Stimulated activated naive CD8-positive, alpha-beta T cell treated with anti-CD3 and anti-CD28 coated beads, Interleukin-15, Interleukin-2, amounts not matched to agents 100 U/mL and 50 U/mL, for 24 hours (primary cell): ENCODE measurements around the gene TECPR2.
"Not testable (repeated sequence)": the region's sequence is repeated elsewhere in the genome, so short reads cannot be mapped to it uniquely, and the experiment has no call there.

Source experiments
- ATAC-seq: fragments of 150-1000 bp; cut with Tn5 transposase; one replicate; pipeline ENCODE4 v1.10.0; 2021
- DNase-seq: peaks from one replicate; pipeline ENCODE4 v3.0.0; 2021

Gene TECPR2

GRCh38 chr14:102330806-102331205 is 31.9 kb upstream of the TECPR2 start:
- no peak for ATAC-seq
- DNase-seq, result no peak

- no peak for ATAC-seq
- DNase-seq, result no peak
Measured at GRCh38 chr14:102333390-102333789, 29.4 kb upstream of the TECPR2 start.

GRCh38 chr14:102333795-102334705 is 28.7 kb upstream of the TECPR2 start:
- ATAC-seq, result no peak
- no peak for DNase-seq

GRCh38 chr14:102335163-102335562 is 27.6 kb upstream of the TECPR2 start:
- no peak for DNase-seq
- no peak for ATAC-seq

- no peak for DNase-seq
- ATAC-seq, result no peak
Measured at GRCh38 chr14:102338724-102339123, 24.0 kb upstream of the TECPR2 start.

GRCh38 chr14:102341566-102341965 is 21.2 kb upstream of the TECPR2 start:
- ATAC-seq (no peak), DNase-seq (no peak)

GRCh38 chr14:102342238-102342637 is 20.5 kb upstream of the TECPR2 start:
- DNase-seq (no peak), ATAC-seq (no peak)

- ATAC-seq, result no peak
- DNase-seq, result no peak
Measured at GRCh38 chr14:102344084-102344483, 18.7 kb upstream of the TECPR2 start.

- DNase-seq (no peak), ATAC-seq (no peak)
Measured at GRCh38 chr14:102344485-102344884, 18.3 kb upstream of the TECPR2 start.

- ATAC-seq, result no peak
- no peak for DNase-seq
Measured at GRCh38 chr14:102345232-102345631, 17.5 kb upstream of the TECPR2 start.

- ATAC-seq (no peak), DNase-seq (no peak)
Measured at GRCh38 chr14:102346645-102347044, 16.1 kb upstream of the TECPR2 start.

- no peak for ATAC-seq
- DNase-seq, result no peak
Measured at GRCh38 chr14:102348376-102348775, 14.4 kb upstream of the TECPR2 start.

- no peak for DNase-seq
Measured at GRCh38 chr14:102351023-102351422, 11.7 kb upstream of the TECPR2 start.

GRCh38 chr14:102351593-102351992 is 11.1 kb upstream of the TECPR2 start:
- ATAC-seq, DNase-seq: not testable (repeated sequence)

More at GRCh38 chr14:102351023-102351422, 11.7 kb upstream of the TECPR2 start:
- ATAC-seq, result no peak

GRCh38 chr14:102352213-102352612 is 10.5 kb upstream of the TECPR2 start:
- ATAC-seq, result no peak
- DNase-seq, result no peak

GRCh38 chr14:102353126-102353619 is 9.6 kb upstream of the TECPR2 start:
- DNase-seq (no peak), ATAC-seq (no peak)

GRCh38 chr14:102356280-102356679 is 6.5 kb upstream of the TECPR2 start:
- no peak for ATAC-seq
- no peak for DNase-seq

- ATAC-seq (no peak), DNase-seq (no peak)
Measured at GRCh38 chr14:102359341-102359740, 3.4 kb upstream of the TECPR2 start.

GRCh38 chr14:102360388-102360787 is 2.4 kb upstream of the TECPR2 start:
- no peak for ATAC-seq

GRCh38 chr14:102362084-102362483 is 657 bp upstream of the TECPR2 start:
- DNase-seq, result peak; percentile 69
- peak; percentile 94 for ATAC-seq

More at GRCh38 chr14:102360388-102360787, 2.4 kb upstream of the TECPR2 start:
- DNase-seq, result no peak

GRCh38 chr14:102363182-102363943 is 622 bp downstream of the TECPR2 start:
- peak; percentile 47 for DNase-seq
- ATAC-seq, result peak; percentile 1

GRCh38 chr14:102370305-102370809 is 7.6 kb downstream of the TECPR2 start:
- ATAC-seq (no peak), DNase-seq (no peak)

GRCh38 chr14:102371361-102371760 is 8.6 kb downstream of the TECPR2 start:
- no peak for ATAC-seq
- DNase-seq, result no peak
